K562 (cell line): ENCODE data around the gene AKAP13. TPM values are rescaled to one million over a fixed set of nuclear protein-coding genes. Genes with fewer than 3 reads are reported as not detected.

ENCODE experiments used
- ATAC-seq: fragments of 200-7000 bp; cut with Tn5 transposase; 3 replicates; pipeline ENCODE4 v1.9.1; 2020; ENCODE audit warnings: moderate library complexity
- BruUV-seq: library from RNA; stranded (reverse); fragments of 400-500 nt; replicated peaks from 2 replicates; lab custom pipeline; 2021; lab: Mats Ljungman, UMichigan
- CTCF ChIA-PET: fragments of 300-600 bp; formaldehyde crosslinking; extraction: SDS; loops from one replicate; lab custom pipeline; 2021; ENCODE audit warnings: low intra/inter-chr PET ratio; lab: Yijun Ruan, JAX
- POLR2A ChIA-PET: fragments of 300-600, 350-650 bp; sonication (Branson Sonifier 250); formaldehyde crosslinking; extraction: SDS; loops from one replicate; lab custom pipeline; 2021; ENCODE audit warnings: antibody characterized with exemption, inconsistent platforms; lab: Yijun Ruan, JAX
- DNase-seq, 4 experiments: peaks; one replicate each; pipeline versions ENCODE4 v3.0.0 to v3.0.0-alpha.2; 2011 to 2018; ENCODE audit warnings: low spot score in 3 of 4, mixed read lengths in 3 of 4; ENCODE audit errors: extremely low read depth in 1 of 4
- FAIRE-seq: peaks from 2 replicates; lab custom pipeline; 2011; peaks lifted over from hg19 to GRCh38; lab: Jason Lieb, UNC
- H2AFZ ChIP-seq: 2 replicates; pipeline ENCODE4 v1.6.0; 2011; ENCODE audit warnings: low read depth, low read length, control low read depth, inconsistent platforms
- H3K27ac ChIP-seq: fragments of 200-600 bp; 3 replicates; pipeline ENCODE4 v1.8.0; 2011; ENCODE audit warnings: low read depth, mild to moderate bottlenecking, control low read depth, inconsistent platforms, low read length, moderate library complexity, mixed read lengths; ENCODE audit errors: extremely low read depth
- H3K27me3 ChIP-seq, 2 experiments: fragments of 300-600 bp in 1 of 2; 2 replicates in 1 of 2; 3 replicates in 1 of 2; pipeline versions ENCODE4 v1.6.0 to v1.8.0; 2011; ENCODE audit warnings: inconsistent platforms in 2 of 2, low read length in 2 of 2, mild to moderate bottlenecking in 1 of 2, mixed read lengths in 1 of 2, moderate library complexity in 1 of 2; ENCODE audit not compliant: control insufficient read depth in 2 of 2, insufficient read depth in 2 of 2
- H3K36me3 ChIP-seq: fragments of 300-600 bp; 3 replicates; pipeline ENCODE4 v1.8.0; 2011; ENCODE audit warnings: mild to moderate bottlenecking, low read length, inconsistent platforms; ENCODE audit not compliant: control insufficient read depth, insufficient read depth
- H3K4me1 ChIP-seq, 2 experiments: fragments of 200-600 bp in 1 of 2; replicated peaks in 1 of 2; 2 replicates in 1 of 2; 3 replicates in 1 of 2; pipeline versions ENCODE4 v1.5.1 to v1.8.0; 2011; ENCODE audit warnings: inconsistent platforms in 2 of 2, low read length in 2 of 2, mild to moderate bottlenecking in 1 of 2, mixed read lengths in 1 of 2, moderate library complexity in 1 of 2; ENCODE audit not compliant: control insufficient read depth in 2 of 2, insufficient read depth in 2 of 2
- H3K4me2 ChIP-seq: 2 replicates; pipeline ENCODE4 v1.6.1; 2011; ENCODE audit warnings: low read length, control low read depth, inconsistent platforms, mixed read lengths; ENCODE audit not compliant: insufficient read depth
- H3K4me3 ChIP-seq: fragments of 200-600 bp; sonication (generic), shearing (Covaris generic); 2 replicates; pipeline ENCODE4 v1.5.1; 2016; ENCODE audit warnings: control low read depth, inconsistent platforms
- H3K79me2 ChIP-seq: fragments of 200-600 bp; 3 replicates; pipeline ENCODE4 v1.8.0; 2011; ENCODE audit warnings: low read length, inconsistent platforms; ENCODE audit not compliant: control insufficient read depth, insufficient read depth
- H3K9ac ChIP-seq, 2 experiments: 2 replicates each; pipeline versions ENCODE4 v1.6.0 to v1.6.1; 2011; ENCODE audit warnings: low read depth in 2 of 2, low read length in 2 of 2, control low read depth in 1 of 2, inconsistent platforms in 1 of 2, mild to moderate bottlenecking in 1 of 2, mixed read lengths in 1 of 2; ENCODE audit not compliant: insufficient read depth in 1 of 2
- H3K9me1 ChIP-seq: one replicate; pipeline ENCODE4 v1.6.0; 2011; ENCODE audit warnings: inconsistent platforms, mild to moderate bottlenecking, low read length, moderate library complexity; ENCODE audit not compliant: control insufficient read depth, insufficient read depth
- H3K9me3 ChIP-seq: replicated peaks from 2 replicates; pipeline ENCODE4 v1.5.1; 2011; ENCODE audit warnings: low read depth, low read length, inconsistent platforms; ENCODE audit not compliant: control insufficient read depth, insufficient read depth
- H4K20me1 ChIP-seq: replicated peaks from 2 replicates; pipeline ENCODE4 v1.6.1; 2011; ENCODE audit warnings: low read length, inconsistent platforms, mixed read lengths; ENCODE audit not compliant: control insufficient read depth, insufficient read depth
- BACH1 ChIP-seq: fragments of 200-800 bp; sonication (Bioruptor generic); IDR thresholded peaks from 2 replicates; pipeline ENCODE4 v1.6.1; 2016; ENCODE audit warnings: missing genetic modification characterization, missing compliant biosample characterization
- CREBBP ChIP-seq: IDR thresholded peaks from one replicate; pipeline ENCODE4 v1.6.1; 2012; ENCODE audit warnings: low read depth, mild to moderate bottlenecking, control low read depth, inconsistent platforms, low read length
- HIVEP1 ChIP-seq: fragments of 250-450 bp; sonication (Bioruptor Pico); IDR thresholded peaks from 2 replicates; pipeline ENCODE4 v1.4.0; 2020; ENCODE audit warnings: mild to moderate bottlenecking
- JUN ChIP-seq, 2 experiments: sonication (generic) in 1 of 2; formaldehyde crosslinking in 1 of 2; IDR thresholded peaks; 2 replicates each; pipeline versions ENCODE4 v1.6.1 to v1.8.0; 2012 to 2022; ENCODE audit warnings: borderline replicate concordance in 2 of 2, mild to moderate bottlenecking in 2 of 2, improper control_type of control experiment in 1 of 2, low read depth in 1 of 2, low read length in 1 of 2, missing genetic modification reagents in 1 of 2
- PPARD ChIP-seq: fragments of 250-450 bp; sonication (Bioruptor Pico); IDR thresholded peaks from 2 replicates; pipeline ENCODE4 v1.8.0; 2022; ENCODE audit warnings: inconsistent platforms, mild to moderate bottlenecking, moderate library complexity
- RBM39 ChIP-seq: fragments of 200-400 bp; formaldehyde crosslinking; optimal IDR thresholded peaks from 2 replicates; pipeline ENCODE3; 2018; ENCODE audit warnings: low read depth, low read length
- U2AF1 ChIP-seq: fragments of 200-400 bp; formaldehyde crosslinking; optimal IDR thresholded peaks from 2 replicates; pipeline ENCODE3; 2017; ENCODE audit warnings: mild to moderate bottlenecking, low read depth, low read length, moderate library complexity
- ZNF175 ChIP-seq: fragments of 200-800 bp; sonication (Bioruptor generic); IDR thresholded peaks from 2 replicates; pipeline ENCODE4 v1.6.1; 2016; ENCODE audit warnings: low read depth, mild to moderate bottlenecking, missing genetic modification characterization, missing compliant biosample characterization
- ZNF75A ChIP-seq: fragments of 450-650 bp; formaldehyde crosslinking; IDR thresholded peaks from 2 replicates; pipeline ENCODE4 v1.4.0; 2020; ENCODE audit warnings: mild to moderate bottlenecking
- WGBS: fragments of 100-300 bp; shearing (Covaris generic); methylation state at CpG from one replicate; pipeline ENCODE4 v1.1.6; 2016; ENCODE audit warnings: low coverage, mixed read lengths; ENCODE audit not compliant: insufficient coverage; ENCODE audit errors: missing lambda C conversion rate; 5-methylcytosine and 5-hydroxymethylcytosine counted together
- in situ Hi-C: fragments of 300-500 bp; cut with MboI; formaldehyde crosslinking; loops from 4 replicates; pipeline ENCODE4 v1.15.0; 2018; ENCODE audit warnings: inconsistent platforms, mixed read lengths
- intact Hi-C: fragments of 100-400 bp; cut with micrococcal nuclease; formaldehyde crosslinking; loops from 2 replicates; pipeline ENCODE4 v1.14.2; 2022
- polyA plus RNA-seq, 8 experiments: library from polyadenylated mRNA; depleted of rRNA in 4 of 8; stranded (reverse) in 5 of 8; unstranded in 3 of 8; fragments of >200 nt; fragmentation: Nextera tagmentation in 2 of 8; fragmentation: Illumina TruSeq in 1 of 8; extraction: Ambion mirVana in 2 of 8; extraction: Trizol in 1 of 8; gene quantifications; 2 replicates each; pipeline versions ENCODE4 v1.2.1 to v1.2.3, GENCODE V29; 2011 to 2014; ENCODE audit warnings: inconsistent platforms in 1 of 8, missing spikeins in 1 of 8
- total RNA-seq, 7 experiments: library from RNA; depleted of rRNA in 6 of 7; stranded (reverse); fragments of >200 nt in 6 of 7; fragmentation: Illumina TruSeq in 2 of 7; extraction: Trizol in 2 of 7; gene quantifications; 2 replicates each; pipeline versions ENCODE4 v1.2.1 to v1.2.3, GENCODE V29; 2011 to 2021; ENCODE audit warnings: low replicate concordance in 1 of 7
- TF ChIP-seq, protein P1 (sequence below): fragments of 450-650 bp; IDR thresholded peaks from 2 replicates; pipeline ENCODE4 v1.6.1; 2016; ENCODE audit warnings: missing biosample characterization, missing genetic modification characterization
- TF ChIP-seq, protein P2 (sequence below), 2 experiments: fragments of 250-450 bp in 1 of 2; fragments of 450-650 bp in 1 of 2; sonication (Bioruptor Pico) in 1 of 2; IDR thresholded peaks; 2 replicates each; pipeline versions ENCODE4 v1.6.1 to v1.8.0; 2016 to 2021; ENCODE audit warnings: mild to moderate bottlenecking in 2 of 2, moderate library complexity in 2 of 2, missing compliant biosample characterization in 1 of 2, missing genetic modification characterization in 1 of 2

The AKAP13 gene
- total and polyA plus RNA-seq, 9 of the 15 experiments (the other 6 are each of a cell fraction or from before 2014, with no cell fraction given): 0.03 to 1.7 (median 0.42) TPM

DNA sequence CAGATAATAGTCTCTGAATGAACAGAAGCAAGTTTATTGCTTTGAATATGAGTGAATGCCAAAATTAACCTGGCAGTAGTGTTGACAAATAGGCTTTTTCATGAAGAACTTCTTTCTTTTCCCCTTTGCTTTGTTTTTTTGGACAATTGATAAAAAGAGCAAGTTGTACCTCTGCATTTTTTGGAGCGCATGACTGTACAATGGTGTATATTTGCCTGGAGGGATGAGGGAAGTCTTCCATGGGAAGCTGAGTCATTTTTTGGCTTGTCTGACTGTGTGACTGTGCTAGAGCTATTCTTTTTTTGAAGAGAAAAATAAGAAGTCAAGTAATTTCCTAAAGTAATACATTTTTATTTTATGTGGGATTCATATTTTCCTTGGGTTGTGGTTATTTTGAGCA, 227.4 kb downstream of the AKAP13 start:
- no TSS peak for BruUV-seq
- H3K79me2 ChIP-seq: no peaks in the 10 kb centered on the region
- H3K4me3 ChIP-seq: no peak overlapping the region
- H3K9ac ChIP-seq: no peak overlapping the region
- no peaks in the 10 kb centered on the region for H3K9me1 ChIP-seq
- 0% methylated on average over 1 of the region's 1 CpG for WGBS
- H2AFZ ChIP-seq: no peak overlapping the region
- H3K27ac ChIP-seq: no peak overlapping the region
- H3K4me2 ChIP-seq: no peak overlapping the region
- POLR2A ChIA-PET: no interaction called here
- H3K27me3 ChIP-seq: no peaks in the 10 kb centered on the region
- H4K20me1 ChIP-seq: no peaks in the 10 kb centered on the region
- DNase-seq (no peak), FAIRE-seq (no peak), ATAC-seq (no peak)
- TF ChIP-seq, protein P1, sequence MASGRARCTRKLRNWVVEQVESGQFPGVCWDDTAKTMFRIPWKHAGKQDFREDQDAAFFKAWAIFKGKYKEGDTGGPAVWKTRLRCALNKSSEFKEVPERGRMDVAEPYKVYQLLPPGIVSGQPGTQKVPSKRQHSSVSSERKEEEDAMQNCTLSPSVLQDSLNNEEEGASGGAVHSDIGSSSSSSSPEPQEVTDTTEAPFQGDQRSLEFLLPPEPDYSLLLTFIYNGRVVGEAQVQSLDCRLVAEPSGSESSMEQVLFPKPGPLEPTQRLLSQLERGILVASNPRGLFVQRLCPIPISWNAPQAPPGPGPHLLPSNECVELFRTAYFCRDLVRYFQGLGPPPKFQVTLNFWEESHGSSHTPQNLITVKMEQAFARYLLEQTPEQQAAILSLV (tag): no peak
- TF ChIP-seq U2AF1: no peak
- TF ChIP-seq ZNF75A (CRISPR knock-in tag): no peak
- TF ChIP-seq CREBBP: no peak
- no peak for TF ChIP-seq HIVEP1
- no peak for TF ChIP-seq ZNF175 (CRISPR knock-in tag)
- no peak for TF ChIP-seq JUN (IDR thresholded peaks at IDR 0.05; ENCODE audit: borderline replicate concordance, low read depth, low read length)
- TF ChIP-seq JUN (CRISPR knock-in tag; IDR thresholded peaks at IDR 0.05; ENCODE audit: borderline replicate concordance): no peak
- TF ChIP-seq, protein P2, sequence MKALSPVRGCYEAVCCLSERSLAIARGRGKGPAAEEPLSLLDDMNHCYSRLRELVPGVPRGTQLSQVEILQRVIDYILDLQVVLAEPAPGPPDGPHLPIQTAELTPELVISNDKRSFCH (CRISPR knock-in tag; IDR thresholded peaks at IDR 0.05): no peak
- TF ChIP-seq, protein P2 (tag; IDR thresholded peaks at IDR 0.05): no peak
- no peak for TF ChIP-seq RBM39
- TF ChIP-seq PPARD: no peak
- TF ChIP-seq BACH1 (tag): no peak
- H3K9me3 ChIP-seq: no peaks in the 10 kb centered on the region
- H3K36me3 ChIP-seq: no peaks in the 10 kb centered on the region
- H3K4me1 ChIP-seq: no peaks in the 10 kb centered on the region
- intact Hi-C loops (no loop called here), in situ Hi-C loops (no loop called here)
- CTCF ChIA-PET: no interaction called here
